ENCODE data around the gene EPRS1.
"Not testable (repeated sequence)": the region's sequence is repeated elsewhere in the genome, so short reads cannot be mapped to it uniquely, and the experiment has no call there.

Gene EPRS1

GRCh38 chr1:220038640-220039039, 7.7 kb downstream of the EPRS1 start:
- no peak for DNase-seq (ENCODE audit: low spot score)

DNA sequence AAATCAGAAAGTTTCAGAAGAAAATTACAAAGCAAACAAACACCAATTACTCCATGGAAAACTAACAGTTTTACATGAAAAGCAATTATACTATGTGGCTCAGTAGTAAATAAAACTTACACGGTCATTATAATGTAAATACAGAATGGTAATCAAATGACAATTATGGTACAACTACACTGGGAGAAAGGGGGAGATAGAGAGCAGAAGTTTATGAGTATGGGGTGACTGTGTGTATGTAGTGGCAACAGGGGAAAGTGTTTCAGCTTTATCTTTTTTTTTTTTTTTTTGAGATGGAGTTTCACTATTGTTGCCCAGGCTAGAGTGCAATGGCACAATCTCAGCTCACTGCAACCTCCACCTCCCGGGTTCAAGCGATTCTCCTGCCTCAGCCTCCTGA, 8.5 kb downstream of the EPRS1 start:
- not testable (repeated sequence) for DNase-seq (ENCODE audit: low spot score)

DNA sequence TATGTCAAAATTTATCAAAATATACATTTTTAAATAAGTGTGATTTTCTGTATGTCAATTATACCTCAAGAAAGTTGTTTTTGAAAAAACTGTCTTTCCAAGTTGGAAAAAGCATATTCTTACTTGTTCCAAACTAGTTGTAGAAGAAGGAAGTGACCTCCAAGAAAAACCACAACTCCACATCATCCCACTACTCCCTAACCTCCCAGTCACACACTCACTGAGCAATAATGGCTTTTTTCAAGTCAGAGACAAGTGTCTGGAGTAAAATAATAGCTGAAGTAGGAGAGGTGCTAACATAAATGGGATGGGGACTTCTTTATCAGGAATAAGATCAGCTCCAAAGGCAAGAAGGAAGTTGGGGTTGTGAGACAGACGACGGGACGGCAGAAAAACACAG, 13.4 kb downstream of the EPRS1 start:
- DNase-seq (ENCODE audit: low spot score) = no peak

GRCh38 chr1:220031287-220031686, 15.0 kb downstream of the EPRS1 start:
- DNase-seq (ENCODE audit: low spot score) = no peak

DNA sequence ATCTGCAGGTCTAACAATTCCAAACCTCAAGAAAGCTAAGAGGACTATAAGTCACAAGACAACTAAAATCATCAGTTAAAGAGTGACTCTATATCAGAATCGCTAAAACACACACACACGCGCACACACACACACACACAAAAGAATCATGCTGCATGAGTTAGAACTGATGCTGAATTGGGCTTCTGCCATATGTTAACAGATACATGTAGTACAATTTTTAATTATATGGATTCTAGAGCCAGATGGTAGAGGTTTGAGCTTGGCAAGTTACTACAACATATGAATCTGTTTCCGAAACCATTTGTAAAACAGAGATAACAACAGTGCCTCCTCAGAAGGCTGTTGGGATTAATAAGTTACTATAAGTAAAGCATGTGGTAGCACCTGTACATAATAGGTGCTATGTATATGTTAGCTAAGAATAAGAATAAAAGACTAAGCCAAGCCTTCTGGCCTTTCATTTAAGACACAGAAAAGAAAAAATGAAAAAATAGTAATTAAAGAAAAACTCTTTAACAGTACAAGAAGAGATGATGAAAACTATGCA, 17.9 kb downstream of the EPRS1 start:
- no peak for DNase-seq (ENCODE audit: low spot score)

- no peak for DNase-seq (ENCODE audit: low spot score)
These were observed 27.2 kb downstream of the EPRS1 start for GRCh38 chr1:220019071-220019470.

DNA sequence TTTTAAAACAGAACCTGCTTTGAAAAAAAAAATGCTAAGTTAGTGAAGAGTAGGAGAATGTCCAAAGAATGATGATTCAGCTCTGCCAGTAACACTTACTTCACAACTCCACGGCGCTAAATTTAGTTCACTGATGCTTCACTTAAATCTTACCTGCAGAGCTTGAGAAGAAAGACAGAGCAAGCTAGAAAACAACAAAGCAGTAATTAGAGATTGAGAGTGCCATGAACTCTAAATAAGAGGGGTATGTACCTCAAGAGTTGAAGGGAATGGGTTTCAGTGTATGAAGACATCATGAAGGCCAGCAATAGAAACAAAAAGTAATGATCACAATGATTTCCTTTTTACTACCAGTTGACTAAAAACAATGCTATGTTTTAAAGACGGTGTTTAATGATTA, 32.8 kb downstream of the EPRS1 start:
- DNase-seq (ENCODE audit: low spot score) = no peak

DNA sequence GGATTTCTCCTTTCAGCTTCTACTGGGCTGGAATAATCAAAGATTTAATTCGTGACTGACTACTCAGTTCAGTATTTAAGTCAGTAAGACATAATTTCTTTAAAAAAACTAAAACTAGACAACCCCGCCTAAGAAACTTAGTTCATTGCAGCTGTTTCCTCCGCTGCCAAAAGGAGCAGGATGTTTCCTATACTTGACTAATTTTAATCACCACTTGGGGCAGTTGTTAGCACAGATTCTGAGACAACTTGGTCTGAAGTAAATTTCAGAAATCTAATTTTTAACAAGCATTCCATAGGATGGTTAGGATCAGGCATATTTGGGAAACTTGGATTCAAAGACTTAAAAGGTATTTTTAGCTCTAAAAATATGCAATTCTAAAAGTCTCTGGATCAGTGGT, 34.0 kb downstream of the EPRS1 start:
- DNase-seq (ENCODE audit: low spot score) = no peak

- DNase-seq (ENCODE audit: low spot score) = no peak
These were observed 34.7 kb downstream of the EPRS1 start for GRCh38 chr1:220011620-220012019.

DNA sequence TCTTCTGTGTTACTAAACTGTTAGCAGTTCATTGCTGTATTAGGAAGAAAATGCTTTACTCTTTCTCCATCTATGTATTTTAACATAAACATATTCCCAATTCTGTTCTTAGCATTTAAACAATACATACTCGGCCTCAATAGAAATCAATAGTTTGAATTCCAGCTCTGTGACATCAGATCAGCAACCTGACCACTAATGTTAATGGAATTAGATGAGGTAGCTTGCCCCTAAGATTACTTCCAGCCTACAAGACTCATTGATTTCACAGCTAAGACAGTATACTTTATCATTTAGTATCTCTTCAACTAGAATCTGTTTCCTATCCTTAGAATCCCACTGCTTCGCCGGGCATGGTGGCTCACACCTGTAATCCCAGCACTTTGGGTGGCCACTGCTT, 38.9 kb downstream of the EPRS1 start:
- no peak for DNase-seq (ENCODE audit: low spot score)

DNA sequence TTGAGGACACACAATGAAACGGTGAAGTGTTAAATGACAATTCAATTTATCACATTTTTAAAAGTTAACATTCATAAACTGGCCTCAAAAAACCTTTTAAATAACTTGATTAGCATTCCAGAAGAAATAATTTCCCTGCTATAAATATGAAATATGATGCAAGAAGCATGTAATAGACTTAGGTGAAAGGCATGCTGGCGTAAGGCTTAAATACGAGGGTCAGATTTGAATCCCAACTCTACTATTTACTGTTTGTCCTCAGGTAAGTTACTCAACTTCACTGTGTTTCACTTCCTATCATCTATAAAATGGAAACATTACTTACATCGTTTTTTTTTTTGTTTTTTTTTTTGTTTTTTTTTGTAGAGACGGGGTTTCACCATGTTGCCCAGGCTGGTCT, 40.8 kb downstream of the EPRS1 start:
- DNase-seq (ENCODE audit: low spot score) = no peak

DNA sequence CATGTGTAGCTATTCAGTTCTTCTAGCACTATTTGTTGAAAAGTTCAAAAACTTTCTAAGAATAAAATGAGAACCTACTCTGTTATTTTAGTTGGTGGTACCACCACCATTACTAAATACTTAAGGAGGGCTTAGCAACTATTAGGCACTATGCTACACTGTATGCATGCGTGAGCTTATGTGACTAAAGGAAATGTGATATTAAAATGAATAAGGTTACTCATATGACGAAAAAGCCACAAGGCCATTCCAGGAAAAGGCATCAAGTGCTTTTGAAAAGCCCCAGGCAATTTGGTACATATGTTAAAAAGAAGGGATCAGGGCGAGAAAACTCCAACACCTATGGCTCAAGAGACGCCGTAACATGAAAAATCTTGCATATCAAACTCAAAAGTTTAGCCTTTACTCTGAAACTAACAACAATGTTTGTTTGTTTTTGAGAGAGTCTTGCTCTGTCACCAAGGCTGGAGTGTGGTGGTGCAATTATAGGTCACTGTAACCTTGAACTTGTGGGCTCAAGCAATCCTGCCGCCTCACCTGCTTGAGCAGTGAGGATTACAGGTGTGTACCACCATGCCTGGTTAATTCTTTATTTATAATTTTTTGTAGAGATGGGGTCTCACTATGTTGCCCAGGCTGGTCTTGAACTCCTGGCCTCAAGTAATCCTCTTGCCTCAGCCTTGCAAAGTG, 42.5 kb downstream of the EPRS1 start:
- DNase-seq (ENCODE audit: low spot score) = no peak

DNA sequence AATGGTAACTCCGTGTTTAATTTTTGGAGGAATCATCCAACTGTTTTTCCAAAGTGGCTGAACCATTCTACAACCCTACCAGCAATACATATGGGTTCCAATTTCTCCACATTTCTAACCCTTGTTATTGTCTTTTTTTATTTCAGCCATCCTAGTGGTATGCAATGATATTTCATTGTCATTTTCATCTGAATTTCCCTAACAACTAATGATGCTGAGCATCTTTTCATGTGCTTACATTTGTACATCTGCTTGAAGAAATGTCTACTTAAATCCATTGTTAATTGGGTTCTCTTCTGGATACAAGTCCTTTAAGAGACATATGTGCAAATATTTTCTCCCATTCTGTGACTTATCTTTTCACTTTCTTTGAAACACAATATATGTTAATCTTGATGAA, 43.3 kb downstream of the EPRS1 start:
- DNase-seq (ENCODE audit: low spot score) = no peak

- DNase-seq (ENCODE audit: low spot score) = no peak
These were observed 45.2 kb downstream of the EPRS1 start for GRCh38 chr1:220001095-220001501.

GRCh38 chr1:219999821-220000220, 46.5 kb downstream of the EPRS1 start:
- no peak for DNase-seq (ENCODE audit: low spot score)
